GM18511 (cell line): ENCODE data around the gene AFF2.
"Not testable (repeated sequence)": the region's sequence is repeated elsewhere in the genome, so short reads cannot be mapped to it uniquely, and the experiment has no call there.

ENCODE experiments used
- ATAC-seq: cut with Tn5 transposase; IDR thresholded peaks from one replicate; pipeline ENCODE4 v1.9.1; 2021; ENCODE audit warnings: mild to moderate bottlenecking, moderate library complexity; ENCODE audit not compliant: unreplicated experiment

Gene AFF2

DNA sequence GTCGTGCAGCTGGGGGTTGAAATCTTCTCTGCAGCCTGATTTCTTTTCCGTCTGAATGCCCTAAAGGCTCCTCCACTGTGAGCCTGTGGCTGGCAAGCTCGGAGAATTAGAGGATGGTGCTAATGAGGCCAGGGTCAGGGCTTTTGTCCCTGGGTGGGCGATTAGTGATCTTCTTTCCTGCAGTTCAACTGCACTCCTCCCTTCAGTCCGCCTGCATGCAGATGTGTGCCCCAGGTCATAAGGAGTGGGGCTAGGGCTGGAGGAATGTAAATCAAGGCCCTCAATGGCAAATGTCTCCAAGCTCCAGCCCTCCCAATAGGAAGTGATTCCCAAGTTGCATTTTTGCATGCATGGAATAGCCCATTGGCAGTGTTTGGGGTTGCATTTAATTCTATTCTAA is 405.0 kb downstream of the AFF2 start:
- no peak for ATAC-seq

DNA sequence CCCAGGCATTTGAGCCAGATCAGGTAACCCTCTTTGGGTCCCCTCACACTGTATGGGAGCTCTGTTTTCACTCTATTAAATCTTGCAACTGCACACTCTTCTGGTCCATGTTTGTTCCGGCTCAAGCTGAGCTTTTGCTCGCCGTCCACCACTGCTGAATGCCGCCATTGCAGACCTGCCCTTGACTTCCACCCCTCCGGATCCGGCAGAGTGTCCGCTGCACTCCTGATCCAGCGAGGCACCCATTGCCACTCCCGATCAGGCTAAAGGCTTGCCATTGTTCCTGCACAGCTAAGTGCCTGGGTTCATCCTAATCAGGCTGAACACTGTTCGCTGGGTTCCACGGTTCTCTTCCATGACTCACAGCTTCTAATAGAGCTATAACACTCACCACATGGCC is 406.2 kb downstream of the AFF2 start:
- ATAC-seq = not testable (repeated sequence)

DNA sequence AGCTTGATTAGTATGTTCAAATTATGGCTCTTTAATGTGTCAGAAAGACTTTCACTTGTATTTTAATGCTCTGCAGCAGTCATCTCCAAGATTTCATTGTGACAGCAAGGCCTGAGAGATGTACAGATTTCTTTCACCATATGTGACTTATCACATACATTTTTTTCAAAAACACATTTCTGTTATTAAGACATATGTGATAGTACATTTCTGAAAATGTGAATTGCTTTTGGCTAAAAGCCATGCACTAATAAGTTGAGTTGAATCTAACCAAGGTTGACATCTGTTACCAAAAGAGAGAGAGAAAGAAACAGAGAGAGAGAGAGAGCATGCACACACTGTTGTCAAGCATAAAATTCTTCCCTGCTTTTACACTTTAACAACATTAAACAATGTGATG is 409.3 kb downstream of the AFF2 start:
- no peak for ATAC-seq

DNA sequence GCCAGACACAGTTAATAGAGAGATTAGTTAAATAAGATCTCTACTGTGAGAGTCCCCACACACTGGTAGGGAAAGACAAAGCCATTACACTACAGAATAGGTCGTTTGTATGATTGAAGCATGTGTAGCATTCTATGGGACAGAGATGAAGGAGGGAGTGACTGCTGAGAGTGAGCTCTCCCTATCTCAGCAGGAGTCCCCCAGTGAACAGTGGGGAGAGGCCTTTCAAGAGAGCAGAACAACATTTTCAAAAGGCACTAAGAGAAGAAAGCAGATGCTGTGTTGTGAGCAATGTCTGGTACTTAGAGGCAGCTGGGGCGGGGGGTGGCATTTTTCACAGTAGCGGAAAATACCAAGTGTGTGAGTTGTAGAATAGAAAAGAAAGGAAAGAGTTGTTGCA is 413.6 kb downstream of the AFF2 start:
- no peak for ATAC-seq

DNA sequence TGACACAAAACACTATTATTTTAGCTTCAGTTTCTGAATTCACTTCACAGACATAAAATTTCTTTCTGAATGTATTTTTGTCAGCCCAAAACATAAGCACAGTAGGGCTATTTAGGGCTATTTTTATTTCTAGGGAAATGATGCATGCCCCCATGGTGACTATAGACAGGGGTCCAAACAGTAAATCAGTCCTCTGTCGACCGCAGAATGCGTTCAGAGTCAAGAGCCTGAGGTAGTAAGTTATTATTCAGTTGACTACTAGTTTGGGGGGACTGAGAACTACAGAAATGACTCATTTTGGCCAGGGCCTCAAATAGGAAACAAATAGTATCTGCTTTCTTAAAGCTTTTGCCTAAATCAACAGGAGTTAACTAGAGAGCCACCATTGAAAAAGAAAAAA is 414.4 kb downstream of the AFF2 start:
- peak; percentile 84 for ATAC-seq

DNA sequence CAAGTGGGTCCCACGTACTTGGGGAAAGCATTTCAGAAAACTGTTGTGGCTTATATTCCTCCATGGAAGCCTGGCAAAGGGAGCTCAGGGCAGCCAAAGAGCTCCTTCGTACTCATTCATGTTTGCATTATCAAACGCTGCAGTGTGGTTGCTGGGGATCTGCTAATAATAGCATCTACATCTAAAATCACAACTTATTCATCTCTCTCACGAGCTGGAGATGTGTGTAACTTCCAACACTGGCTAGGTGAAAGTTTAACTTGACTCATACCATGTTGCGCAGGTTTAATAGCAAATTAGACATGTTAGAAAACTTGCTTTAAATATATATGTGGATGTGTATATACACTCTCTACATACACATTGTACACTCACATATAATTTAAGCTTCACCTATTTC is 415.1 kb downstream of the AFF2 start:
- peak; percentile 36 for ATAC-seq

DNA sequence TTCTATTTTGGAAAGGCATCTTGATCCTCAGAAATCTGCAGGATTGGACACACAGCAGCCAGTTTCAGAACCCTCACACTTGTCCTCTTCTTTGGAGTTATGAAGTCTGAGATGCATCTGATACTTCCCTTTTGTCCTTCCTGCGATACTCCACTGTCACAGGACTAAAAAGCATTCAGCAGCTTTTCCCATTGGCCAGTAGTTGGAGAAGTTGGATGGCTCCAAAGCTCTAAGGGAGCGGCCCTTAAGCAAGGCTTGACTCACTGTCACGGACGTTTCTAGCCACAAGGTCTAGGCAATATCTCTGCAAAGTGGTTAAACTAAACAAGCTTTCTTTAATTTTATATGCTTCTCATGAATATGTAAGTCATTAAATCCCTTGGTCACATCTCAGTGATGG is 417.0 kb downstream of the AFF2 start:
- no peak for ATAC-seq

DNA sequence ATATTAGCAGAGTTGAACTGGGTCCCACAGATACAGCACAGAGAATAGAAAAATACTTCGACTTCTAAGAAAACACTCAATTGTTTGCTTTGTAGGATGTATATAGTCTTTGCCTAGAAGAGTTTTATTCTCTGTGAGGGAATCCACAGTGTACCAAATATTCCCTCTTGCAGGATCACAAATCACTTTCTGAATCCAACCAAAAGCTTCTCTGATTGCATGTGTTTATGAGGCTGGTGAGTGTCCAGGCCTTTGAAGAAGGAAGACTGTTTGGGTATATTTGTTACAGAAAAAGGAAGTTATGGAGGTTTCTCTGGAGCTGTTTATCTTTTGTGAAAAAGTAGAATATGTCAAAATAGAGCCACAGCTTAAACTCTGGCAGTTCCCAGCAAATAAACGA is 423.2 kb downstream of the AFF2 start:
- ATAC-seq = no peak

DNA sequence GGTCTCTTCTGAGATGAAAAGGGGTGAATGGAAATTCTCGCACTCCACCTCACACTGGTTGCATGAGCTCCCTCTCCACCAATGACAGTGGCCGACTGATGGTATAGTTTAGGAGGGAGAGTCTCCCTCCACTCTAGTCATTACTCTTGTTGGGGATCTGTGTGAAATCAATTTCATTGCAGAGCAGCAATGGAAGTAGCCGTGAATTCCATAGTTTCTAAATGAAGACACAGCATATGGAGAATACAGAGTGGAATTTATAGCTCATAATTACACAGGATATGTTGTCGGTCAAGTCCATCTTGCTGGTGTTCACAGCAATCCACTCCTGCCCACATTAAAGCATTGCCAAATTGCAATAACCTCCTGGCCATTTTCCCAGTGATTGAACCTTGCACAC is 426.0 kb downstream of the AFF2 start:
- ATAC-seq = no peak

DNA sequence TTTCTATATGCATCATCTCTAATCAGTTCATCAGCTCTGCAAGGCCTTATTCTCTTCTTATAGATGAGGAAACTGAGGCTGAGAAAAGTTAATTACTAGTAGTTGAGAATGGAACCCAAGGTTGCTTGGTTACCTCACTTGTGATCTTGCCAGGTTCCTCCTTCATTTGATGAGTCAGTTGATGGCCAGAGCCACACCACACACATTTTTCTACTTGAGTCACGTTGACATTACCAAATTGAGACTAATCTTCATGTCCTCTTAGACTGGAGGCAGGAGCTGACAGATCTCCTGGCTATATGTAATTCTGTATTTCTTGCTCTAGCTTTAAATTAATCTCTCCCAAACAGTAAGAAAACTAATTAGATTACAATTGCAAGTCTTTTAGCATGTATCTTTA is 428.4 kb downstream of the AFF2 start:
- ATAC-seq = no peak

DNA sequence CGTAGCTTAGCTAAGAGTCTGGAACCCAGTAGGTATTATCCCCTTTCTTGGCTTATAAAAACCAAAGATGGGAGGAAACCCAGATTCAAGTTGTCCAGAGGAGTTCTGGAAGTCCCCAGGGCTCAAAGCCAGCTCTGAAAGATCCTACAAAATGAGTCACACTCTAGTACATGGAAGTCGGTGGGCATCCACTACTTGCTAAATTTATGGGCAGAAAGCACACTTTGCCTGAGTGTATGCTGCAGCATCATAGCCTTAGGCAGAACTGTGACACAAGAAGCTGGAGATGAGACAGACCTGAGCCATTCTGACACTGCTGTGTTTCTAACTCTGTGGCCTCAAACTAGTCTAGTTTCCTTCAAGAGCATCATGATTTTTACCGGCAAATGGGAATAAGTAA is 429.3 kb downstream of the AFF2 start:
- ATAC-seq = no peak

DNA sequence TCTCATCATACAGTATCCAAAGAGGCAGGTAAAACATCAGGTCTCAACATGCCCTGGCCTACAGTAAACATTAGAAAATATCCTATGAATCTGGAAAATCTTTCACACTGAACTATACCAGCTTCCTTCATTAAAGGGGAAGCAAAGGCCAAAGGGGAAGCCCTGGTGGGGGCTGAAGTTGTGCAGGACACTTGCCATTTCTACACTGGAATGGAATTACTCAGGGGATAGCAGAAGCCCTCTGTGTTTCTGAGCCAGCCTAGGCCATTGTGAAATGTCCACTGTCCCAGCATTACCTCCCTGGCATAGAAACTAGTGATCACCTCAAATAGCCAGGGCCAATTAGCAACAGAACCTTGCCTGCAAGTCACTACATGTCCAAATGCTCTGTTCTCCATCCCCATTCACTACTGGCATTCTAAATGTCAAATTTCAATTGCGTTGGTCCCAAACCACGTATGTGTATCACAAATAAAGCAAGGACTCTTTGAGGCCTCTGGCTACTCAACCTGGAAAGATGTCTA is 429.9 kb downstream of the AFF2 start:
- no peak for ATAC-seq

DNA sequence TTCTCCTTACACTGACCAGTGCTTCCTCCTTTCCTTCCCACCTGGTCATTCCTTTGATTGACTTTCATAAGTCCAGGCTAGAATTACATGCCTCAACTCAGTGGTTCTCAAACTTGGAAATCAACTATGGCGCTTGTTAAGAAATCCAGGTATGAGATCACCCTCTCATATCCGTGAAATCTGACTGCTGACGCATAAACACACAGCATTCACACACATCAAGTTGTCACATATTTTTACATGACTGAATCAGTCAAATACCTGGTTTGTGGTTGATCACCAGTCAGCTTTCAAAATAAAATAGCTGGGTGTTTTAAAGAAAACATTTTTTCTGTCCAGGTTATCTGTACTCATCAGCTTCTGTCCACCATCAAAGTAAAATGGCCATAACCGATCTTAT is 433.5 kb downstream of the AFF2 start:
- ATAC-seq = no peak

DNA sequence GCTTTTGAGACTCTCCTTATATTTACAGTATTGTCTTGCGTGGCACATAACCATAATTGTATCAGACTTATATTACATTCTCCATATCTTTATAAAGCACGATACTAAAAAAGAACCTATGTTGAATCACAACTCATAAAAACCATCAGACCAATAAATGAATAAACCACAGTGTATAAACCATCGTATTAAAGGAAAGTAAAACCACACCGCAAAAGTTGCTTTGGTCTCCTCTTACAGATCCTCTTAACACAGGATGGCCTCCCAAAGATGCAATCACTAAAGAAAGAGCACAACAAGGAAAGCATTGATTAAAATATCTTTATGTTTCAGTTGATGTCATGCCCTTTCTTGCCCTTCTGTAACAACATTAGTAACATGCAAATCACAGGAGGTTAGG is 437.9 kb downstream of the AFF2 start:
- no peak for ATAC-seq

DNA sequence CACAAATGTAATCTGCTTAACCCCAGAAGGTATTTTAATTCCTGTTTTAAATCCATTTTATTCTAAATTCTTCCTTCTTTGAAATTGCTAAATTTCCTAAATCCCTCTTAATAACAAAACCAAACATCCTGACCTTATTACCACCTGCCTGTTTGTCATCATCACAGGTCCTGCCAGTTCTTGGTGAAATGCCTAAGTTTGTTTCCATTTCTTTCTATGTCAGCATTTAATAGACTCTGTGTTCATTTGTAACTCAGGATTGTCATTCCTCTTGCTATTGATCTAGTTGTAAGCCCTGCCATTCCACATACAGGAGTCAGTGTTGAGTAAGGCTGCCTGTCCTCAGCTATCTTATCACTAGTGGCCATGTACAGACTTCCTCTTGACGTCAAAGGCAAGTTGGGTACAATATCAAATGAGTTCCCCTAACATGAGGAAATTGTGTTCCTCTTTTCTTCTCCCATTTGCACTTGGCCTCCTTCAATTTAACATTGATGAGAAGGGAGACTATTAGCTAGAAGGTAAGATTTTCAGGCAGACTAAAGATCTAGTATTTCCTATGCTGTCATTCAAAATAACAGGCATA is 440.1 kb downstream of the AFF2 start:
- ATAC-seq = no peak

DNA sequence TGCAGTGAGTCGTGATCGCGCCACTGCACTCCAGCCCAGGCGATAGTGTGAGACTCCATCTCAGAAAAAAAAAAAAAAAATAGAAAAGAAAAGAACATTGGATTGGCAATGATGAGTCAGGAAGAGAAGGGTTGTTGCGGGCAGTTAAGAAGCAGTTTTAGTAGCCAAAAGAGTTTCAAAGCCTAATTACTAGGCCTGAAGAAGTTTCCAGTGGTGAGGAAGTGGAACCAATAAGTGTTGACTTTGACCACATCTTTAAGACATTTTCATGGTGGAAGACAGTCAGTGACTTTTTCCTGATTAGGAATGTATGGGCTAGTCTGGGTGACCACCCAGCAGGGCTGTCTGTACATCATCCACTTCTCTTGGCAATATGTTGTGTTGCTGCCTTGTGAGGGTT is 442.3 kb downstream of the AFF2 start:
- no peak for ATAC-seq

DNA sequence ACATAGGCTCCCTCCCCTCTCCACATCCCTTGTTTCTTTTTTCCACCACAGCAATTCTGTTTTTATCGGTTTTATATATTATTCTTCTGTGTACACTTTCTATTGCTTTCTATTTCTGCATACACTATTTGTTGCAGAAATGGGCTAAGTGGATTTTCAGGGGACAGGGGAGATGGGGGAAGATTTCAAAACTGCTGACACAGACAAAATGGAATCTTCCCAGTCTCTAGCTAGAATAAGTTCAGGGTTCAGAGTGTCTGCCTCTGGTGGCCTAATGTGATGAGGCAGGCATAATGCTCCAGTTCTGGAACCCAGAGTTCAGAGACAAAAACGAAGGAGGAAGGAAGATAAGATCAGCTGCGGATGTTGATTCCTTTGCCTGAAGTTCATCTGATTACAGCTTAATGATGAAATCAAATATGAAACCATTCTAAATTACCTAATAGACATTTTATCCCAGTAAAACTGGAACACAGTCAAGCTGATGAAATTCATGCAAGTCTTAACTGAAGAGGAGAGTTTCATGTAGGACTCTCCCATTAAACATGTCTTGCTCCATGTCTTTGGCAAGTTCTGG is 447.1 kb downstream of the AFF2 start:
- ATAC-seq = no peak

DNA sequence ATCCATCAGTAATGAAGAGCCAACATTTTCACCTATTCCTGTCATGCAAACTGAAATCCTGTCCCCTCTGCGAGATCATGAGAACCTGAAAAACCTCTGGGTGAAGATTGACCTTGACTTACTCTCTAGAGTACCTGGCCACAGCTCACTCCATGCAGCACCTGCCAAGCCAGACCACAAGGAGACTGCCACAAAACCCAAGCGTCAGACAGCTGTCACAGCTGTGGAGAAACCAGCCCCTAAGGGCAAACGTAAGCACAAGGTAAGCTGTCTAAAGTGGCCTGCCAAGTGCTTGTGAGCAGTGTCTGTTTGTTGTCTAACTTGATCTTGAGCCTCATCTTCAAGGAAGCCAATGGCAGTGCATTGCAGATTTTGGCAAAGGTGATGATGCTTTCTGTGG is 455.9 kb downstream of the AFF2 start:
- no peak for ATAC-seq

DNA sequence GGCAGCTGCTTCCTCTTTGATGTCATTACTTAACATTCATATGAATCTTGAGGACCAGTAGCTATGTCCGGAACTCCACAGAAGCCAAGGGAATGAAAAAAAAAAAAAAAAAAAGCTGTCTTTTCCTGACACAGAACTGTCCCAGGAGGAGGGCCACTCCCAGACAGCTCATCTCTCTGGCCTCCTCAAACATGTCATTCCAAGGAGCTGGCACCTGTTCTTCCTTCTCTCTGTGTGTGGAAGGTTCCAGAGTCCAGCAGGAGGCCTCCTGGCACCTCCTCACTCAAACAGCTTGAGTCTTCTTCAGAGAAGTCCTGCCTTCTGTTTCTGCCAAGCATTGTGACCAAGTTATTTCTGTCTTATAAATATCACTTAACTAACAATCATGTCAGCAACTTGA is 458.5 kb downstream of the AFF2 start:
- no peak for ATAC-seq

DNA sequence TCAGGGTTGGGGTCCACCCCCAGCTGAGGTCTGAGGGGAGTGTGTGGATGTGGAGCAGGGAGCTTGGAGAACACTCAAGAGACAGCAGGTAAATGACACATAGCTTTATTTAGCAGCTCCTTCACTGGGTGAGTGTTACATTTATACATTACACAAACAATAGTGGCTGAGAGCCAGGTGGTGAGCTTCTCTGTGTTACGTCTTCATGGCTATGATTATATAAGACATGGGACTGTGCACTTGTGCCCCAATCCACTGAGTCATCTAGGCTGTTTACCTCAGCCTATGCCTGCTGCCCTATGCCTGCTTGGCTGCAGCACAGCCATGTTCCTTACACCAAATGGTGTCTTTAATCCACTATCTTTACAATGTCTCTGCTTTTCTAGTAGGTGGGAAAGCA is 459.6 kb downstream of the AFF2 start:
- no peak for ATAC-seq

DNA sequence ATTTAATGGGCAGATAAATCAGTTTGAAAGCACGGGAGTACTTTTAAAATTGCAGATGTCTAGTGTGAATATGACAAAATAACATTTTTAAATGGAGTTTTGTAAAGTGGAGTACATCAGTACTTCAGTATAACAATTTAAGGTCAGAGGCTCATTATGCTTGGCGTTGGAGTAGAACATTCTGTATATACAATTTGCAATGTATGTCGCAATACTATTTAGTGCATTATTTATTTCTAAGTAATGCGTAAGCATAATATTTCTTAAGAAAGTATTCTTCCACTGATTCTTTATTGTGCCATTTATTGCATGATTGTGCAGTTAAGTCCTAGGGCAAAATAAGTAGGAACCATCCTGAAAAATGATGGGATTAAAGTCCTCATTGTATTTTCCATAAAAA is 461.6 kb downstream of the AFF2 start:
- ATAC-seq = no peak

DNA sequence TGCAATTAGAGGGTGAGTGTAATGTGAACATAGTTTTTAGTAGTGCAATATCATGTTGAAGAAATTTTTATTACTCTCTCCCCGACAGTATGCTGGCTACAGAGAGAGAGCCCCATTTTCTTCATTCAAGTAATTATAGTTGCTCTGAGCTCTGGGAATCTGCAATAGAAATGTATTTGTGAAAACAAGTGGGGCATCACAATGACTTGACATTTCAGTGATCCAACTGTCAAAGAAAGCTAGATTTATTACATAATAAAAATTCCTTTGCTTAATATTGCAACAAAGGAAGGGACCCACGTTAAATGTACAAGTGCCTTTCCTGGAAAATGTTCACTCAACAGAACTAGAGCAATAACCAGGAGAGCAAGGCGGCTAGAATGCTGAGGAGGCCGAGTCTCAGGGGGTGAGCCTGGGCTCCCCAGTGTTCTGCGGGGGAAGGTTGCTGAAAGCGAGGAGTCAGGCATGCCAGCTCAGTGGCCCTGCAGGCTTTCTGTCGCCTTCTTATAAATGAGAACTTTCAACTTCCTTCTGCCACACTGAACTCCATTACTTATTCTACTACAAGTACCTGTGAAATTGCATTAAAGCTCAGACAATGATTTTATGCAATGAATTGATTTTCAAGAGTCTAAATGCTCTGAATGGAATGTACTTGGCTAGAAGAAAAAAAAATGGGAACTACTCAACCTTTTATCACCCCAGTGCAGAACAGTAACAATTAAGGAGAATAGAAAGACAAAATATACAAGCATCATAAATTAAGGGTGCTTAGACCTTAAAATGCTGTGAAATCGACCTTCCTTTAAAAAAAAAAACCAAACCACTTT is 476.4 kb downstream of the AFF2 start:
- ATAC-seq = no peak
